MV-4-11 (cell line): ENCODE measurements around the gene ZNF26.

ENCODE experiments used
- DNase-seq: peaks from one replicate; lab custom pipeline; 2025; lab: John Stamatoyannopoulos, UW

The ZNF26 gene

GRCh38 chr12:133073836-133074235 lies 87.7 kb downstream of the ZNF26 start:
- no peak for DNase-seq
